Central memory CD8-positive, alpha-beta T cell (primary cell): ENCODE measurements around the gene TMEM209.

Source experiments
- ATAC-seq: fragments of 150-1000 bp; cut with Tn5 transposase; replicated peaks from 2 replicates; pipeline ENCODE4 v1.10.0; 2022; ENCODE audit warnings: mild to moderate bottlenecking, moderate FRiP score, moderate number of reproducible peaks; ENCODE audit not compliant: poor library complexity, severe bottlenecking; ENCODE audit errors: extremely low read depth
- DNase-seq, 2 donors: peaks; one replicate each; pipeline ENCODE4 v3.0.0; 2021; ENCODE audit warnings: low spot score in 2 of 2
- H3K27ac Mint-ChIP-seq: one replicate; pipeline ENCODE4 v1.8.0; 2022; ENCODE audit warnings: low read depth, mild to moderate bottlenecking, moderate library complexity, mixed read lengths
- H3K27me3 Mint-ChIP-seq: one replicate; pipeline ENCODE4 v1.8.0; 2022; ENCODE audit warnings: mixed read lengths
- H3K36me3 Mint-ChIP-seq: one replicate; pipeline ENCODE4 v1.8.0; 2022; ENCODE audit warnings: mild to moderate bottlenecking, moderate library complexity, mixed read lengths; ENCODE audit not compliant: insufficient read depth
- H3K4me1 Mint-ChIP-seq: one replicate; pipeline ENCODE4 v1.8.0; 2022; ENCODE audit warnings: mixed read lengths
- H3K4me3 Mint-ChIP-seq: one replicate; pipeline ENCODE4 v1.8.0; 2022; ENCODE audit warnings: mild to moderate bottlenecking, moderate library complexity, mixed read lengths
- H3K9me3 Mint-ChIP-seq: one replicate; pipeline ENCODE4 v1.8.0; 2022; ENCODE audit warnings: mixed read lengths

Gene TMEM209

GRCh38 chr7:130123501-130123900 is 81.7 kb downstream of the TMEM209 start:
- ATAC-seq (no peak), DNase-seq (no peak)
- Mint-ChIP-seq H3K9me3 (no peaks in the 10 kb centered on the region), H3K36me3 (peaks cover 43% of the 10 kb centered on the region), H3K4me3 (no peak overlapping the region), H3K4me1 (no peaks in the 10 kb centered on the region), H3K27me3 (no peaks in the 10 kb centered on the region), H3K27ac (no peak overlapping the region)

- no peaks in the 10 kb centered on the region for H3K27me3 Mint-ChIP-seq
- H3K4me1 Mint-ChIP-seq, result no peaks in the 10 kb centered on the region
- no peak overlapping the region for H3K4me3 Mint-ChIP-seq
- no peaks in the 10 kb centered on the region for H3K9me3 Mint-ChIP-seq
- H3K36me3 Mint-ChIP-seq, result peaks cover 32% of the 10 kb centered on the region
- ATAC-seq, result no peak
- DNase-seq, result no peak
- no peak overlapping the region for H3K27ac Mint-ChIP-seq
These were observed 86.4 kb downstream of the TMEM209 start for GRCh38 chr7:130118801-130119200.

- Mint-ChIP-seq H3K27ac (no peak overlapping the region), H3K36me3 (peaks cover 30% of the 10 kb centered on the region), H3K27me3 (no peaks in the 10 kb centered on the region), H3K4me1 (no peaks in the 10 kb centered on the region), H3K4me3 (no peak overlapping the region), H3K9me3 (no peaks in the 10 kb centered on the region)
- ATAC-seq, result no peak
- DNase-seq, result no peak
These were observed 86.9 kb downstream of the TMEM209 start for GRCh38 chr7:130118294-130118693.

- ATAC-seq (no peak), DNase-seq (no peak)
- Mint-ChIP-seq H3K27ac (no peak overlapping the region), H3K9me3 (no peaks in the 10 kb centered on the region), H3K4me1 (no peaks in the 10 kb centered on the region), H3K36me3 (peaks cover 13% of the 10 kb centered on the region), H3K27me3 (no peaks in the 10 kb centered on the region), H3K4me3 (no peak overlapping the region)
These were observed 90.4 kb downstream of the TMEM209 start for GRCh38 chr7:130114776-130115175.
